GM21447 (cell line): ENCODE measurements around the gene ZNF207.
"Not testable (repeated sequence)": the region's sequence is repeated elsewhere in the genome, so short reads cannot be mapped to it uniquely, and the experiment has no call there.

Experiments used
- ATAC-seq: cut with Tn5 transposase; IDR thresholded peaks from one replicate; pipeline ENCODE4 v1.9.1; 2021; ENCODE audit not compliant: unreplicated experiment

Gene ZNF207

GRCh38 chr17:32333187-32333586 lies 16.8 kb upstream of the ZNF207 start:
- ATAC-seq = no peak

- ATAC-seq = no peak
Measured at GRCh38 chr17:32335046-32335445, 14.9 kb upstream of the ZNF207 start.

- ATAC-seq = no peak
Measured at GRCh38 chr17:32335687-32336086, 14.3 kb upstream of the ZNF207 start.

DNA sequence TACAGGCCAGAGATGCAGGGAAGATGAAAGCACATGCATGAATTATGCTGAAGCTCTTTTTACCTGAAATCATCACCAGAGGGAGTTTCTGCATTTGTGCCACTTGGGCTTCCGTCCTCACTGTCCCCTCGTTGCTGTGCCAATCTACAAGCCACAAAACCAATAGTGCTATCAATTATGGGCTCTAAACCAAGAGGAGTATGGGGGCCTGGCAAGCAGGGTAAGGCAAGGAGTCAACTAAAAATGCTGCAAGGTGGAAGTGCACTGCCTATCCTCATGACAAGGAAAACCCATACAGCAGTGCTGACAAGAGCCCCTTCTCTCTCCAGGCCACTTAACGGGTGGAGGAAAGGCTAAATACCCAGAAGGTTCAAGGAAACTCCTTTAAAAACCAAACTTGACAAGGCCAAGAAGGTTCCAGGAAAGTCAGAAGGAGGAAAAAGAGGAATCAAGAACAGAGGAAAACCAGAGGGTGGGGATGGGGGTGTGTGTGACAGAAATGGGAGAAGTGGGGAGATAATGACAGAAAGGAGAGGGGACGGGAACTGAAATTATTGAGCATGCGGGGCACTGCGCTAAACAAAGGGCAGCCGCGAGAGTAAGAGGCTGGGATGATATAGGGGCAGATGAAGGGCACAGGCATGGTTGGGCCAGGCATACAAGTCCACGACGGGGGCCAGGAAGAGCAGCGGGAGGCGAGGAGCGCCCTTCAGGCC lies 8.7 kb upstream of the ZNF207 start:
- peak; percentile 25 for ATAC-seq

DNA sequence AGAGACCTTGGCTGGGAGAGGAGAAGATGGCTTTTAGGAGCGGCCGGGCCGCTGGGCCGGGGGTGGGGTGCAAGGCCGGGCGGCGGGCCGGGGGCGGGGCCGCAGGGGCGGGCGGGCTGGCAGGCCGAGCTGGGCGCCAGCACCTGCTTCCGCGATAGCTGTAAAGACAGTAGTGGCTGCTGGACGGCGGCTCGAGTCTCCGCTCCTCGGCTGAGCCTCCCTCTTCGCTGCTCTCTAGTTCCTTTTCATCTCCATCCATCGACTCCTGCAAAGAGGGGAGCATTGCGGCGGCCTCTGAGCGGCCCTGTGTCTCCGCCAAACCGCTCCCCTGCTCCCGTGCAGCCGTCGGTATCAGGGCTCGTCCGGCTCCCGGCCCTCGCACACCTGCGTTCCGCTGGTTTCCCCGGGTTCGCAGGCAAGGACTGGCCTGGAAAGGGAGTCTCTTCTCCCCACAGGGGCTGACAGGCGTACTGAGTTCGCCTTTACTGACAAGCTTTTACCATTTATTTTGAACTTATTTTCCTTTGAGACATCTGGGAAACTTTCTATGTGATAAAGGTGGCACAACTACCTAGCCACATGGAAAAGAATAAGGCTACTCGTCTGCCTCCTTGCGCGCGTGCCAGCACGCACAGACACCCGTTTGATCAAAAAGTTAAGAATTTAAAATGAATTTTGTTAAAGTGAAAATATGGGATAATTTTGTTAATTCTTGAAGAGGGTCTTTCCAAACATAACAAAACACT lies 7.9 kb upstream of the ZNF207 start, which contains the start of gene C17orf75:
Gene C17orf75, minus strand, starts transcription at position 317 of the 746 bp plus-strand sequence. Its CDS starts 34 bp downstream, at position 283.
- ATAC-seq = peak; percentile 82

- ATAC-seq = no peak
Measured at GRCh38 chr17:32342603-32343325, 7.2 kb upstream of the ZNF207 start.

GRCh38 chr17:32345951-32346600 lies 3.9 kb upstream of the ZNF207 start:
- ATAC-seq = no peak

- ATAC-seq = no peak
Measured at GRCh38 chr17:32348483-32348800, 1.5 kb upstream of the ZNF207 start.

DNA sequence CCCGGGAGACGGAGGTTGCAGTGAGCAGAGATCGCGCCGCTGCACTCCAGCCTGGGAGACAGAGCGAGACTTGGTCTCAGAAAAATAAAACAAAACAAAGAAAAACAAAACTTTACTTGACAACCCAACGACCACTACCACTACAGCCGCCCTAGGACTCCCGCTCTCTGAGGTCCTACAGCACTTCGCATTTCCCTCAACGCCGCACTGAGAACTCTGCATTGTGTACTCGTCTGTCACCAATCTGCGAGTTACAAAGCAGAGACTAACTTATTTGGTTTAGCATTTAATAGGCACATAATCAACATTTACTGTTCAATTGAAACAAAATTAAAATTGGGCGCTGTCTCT lies 479 bp upstream of the ZNF207 start:
- ATAC-seq = no peak

GRCh38 chr17:32350666-32351418 lies 885 bp downstream of the ZNF207 start:
- ATAC-seq = peak; percentile 29

DNA sequence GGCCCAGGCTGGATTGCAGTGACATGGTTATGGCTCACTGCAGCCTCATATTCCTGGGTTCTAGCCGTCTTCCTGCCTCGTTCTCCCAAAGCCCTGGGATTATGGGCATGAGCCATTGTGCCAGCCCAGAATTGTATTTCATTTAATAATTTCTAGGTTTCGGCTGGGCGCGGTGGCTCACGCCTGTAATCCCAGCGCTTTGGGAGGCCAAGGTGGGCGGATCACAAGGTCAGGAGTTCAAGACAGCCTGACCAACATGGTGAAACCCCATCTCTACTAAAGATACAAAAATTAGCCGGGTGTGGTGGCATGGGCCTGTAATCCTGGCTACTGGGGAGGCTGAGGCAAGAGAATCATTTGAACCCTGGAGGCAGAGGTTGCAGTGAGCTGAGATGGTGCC lies 2.8 kb downstream of the ZNF207 start:
- ATAC-seq = not testable (repeated sequence)

GRCh38 chr17:32355649-32356377 lies 5.9 kb downstream of the ZNF207 start:
- ATAC-seq = no peak

DNA sequence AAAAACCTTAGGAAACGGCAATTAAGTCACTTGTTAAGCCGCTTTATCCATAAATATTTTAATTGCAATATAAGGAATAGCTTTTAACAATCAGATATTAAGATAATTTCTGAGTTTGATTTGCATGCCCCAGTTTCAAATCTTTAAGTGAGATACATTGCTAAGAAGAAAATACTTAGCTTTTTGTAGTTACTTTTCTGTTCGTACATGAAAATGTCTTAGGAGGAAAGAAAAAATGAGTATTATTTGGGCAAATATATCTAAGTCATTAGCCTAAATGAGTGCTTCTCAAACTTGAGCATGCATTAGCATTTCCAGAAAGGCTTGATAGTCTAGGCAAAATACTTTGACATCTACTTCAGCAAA lies 6.4 kb downstream of the ZNF207 start:
- no peak for ATAC-seq

DNA sequence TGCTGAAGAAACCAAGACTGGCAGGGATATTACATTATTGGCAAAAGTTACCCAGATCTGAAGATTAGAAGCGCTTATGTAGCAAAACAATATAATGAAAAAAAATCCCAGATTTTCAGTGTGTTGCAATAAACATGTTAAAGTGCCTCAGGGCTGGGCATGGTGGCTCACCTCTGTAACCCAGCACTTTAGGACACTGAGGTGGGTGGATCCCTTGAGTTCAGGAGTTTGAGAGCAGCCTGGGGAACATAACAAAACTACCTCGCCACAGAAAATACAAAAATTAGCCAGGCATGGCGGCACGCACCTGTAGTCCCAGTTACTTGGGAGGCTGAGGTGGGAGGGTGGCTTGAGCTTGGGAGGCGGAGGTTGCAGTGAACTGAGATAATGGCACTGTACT lies 6.8 kb downstream of the ZNF207 start:
- ATAC-seq = no peak

DNA sequence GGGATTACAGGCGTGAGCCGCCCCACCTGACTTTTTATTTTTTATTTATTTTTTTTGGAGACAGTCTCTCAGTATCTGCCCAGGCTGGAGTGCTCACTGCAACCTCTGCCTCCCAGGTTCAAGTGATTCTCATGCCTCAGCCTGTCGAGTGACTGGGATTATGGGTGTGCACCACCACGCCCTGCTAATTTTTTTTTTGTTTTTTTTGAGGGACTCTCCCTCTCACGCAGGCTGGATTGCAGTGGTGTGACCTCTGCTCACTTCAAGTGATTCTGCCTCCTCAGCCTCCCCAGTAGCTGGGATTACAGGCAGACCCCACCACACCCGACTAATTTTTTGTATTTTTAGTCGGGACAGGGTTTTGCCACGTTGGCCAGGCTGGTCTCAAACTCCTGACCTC lies 7.7 kb downstream of the ZNF207 start:
- ATAC-seq = no peak

GRCh38 chr17:32361270-32361669 lies 11.3 kb downstream of the ZNF207 start:
- ATAC-seq = no peak

- ATAC-seq = no peak
Measured at GRCh38 chr17:32370426-32370825, 20.5 kb downstream of the ZNF207 start.

DNA sequence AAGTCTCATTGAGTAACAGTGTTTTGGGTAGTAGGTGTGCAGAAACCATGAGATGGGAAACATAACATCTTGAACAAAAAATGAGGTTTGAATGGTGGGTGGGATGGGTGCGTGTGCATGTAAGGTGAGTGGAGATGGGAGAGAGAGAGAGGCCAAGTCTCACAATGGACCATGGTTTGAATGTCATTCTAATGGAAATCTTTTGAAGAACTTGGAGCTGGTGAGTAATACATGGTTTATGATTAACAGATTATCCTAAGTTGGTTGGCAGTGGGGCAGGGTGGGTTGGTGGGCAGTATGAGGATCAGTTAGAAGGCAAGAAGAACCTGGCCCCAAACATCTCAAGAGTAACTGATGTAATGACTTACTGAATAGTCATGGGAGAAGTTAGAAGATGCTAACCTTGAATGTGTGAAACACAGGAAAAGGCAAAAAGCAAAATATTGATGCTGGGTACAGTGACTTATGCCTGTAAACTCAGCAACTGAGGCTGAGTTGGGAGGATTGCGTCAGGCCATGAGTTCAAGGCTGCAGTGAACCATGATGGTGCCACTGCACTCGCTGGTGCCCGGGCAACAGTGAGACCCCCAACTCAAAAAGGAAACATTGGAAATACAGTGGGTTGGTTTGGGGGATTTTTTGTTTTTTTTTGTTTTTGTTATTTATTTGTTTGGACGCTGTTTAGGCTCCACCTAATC lies 32.7 kb downstream of the ZNF207 start:
- no peak for ATAC-seq

- no peak for ATAC-seq
Measured at GRCh38 chr17:32383926-32384434, 34.0 kb downstream of the ZNF207 start.
